IPS-18c (cell line): ENCODE data around the gene ZC3H12D.

Experiments used
- H3K4me3 ChIP-seq: 2 replicates; pipeline ENCODE4 v1.7.0; 2013; ENCODE audit warnings: low read depth, mild to moderate bottlenecking, low read length, moderate library complexity; ENCODE audit not compliant: insufficient read depth
- H3K9me3 ChIP-seq: one replicate; pipeline ENCODE4 v1.6.1; 2013; ENCODE audit warnings: mild to moderate bottlenecking, low read length, moderate library complexity; ENCODE audit not compliant: control insufficient read depth, insufficient read depth

Gene ZC3H12D

DNA sequence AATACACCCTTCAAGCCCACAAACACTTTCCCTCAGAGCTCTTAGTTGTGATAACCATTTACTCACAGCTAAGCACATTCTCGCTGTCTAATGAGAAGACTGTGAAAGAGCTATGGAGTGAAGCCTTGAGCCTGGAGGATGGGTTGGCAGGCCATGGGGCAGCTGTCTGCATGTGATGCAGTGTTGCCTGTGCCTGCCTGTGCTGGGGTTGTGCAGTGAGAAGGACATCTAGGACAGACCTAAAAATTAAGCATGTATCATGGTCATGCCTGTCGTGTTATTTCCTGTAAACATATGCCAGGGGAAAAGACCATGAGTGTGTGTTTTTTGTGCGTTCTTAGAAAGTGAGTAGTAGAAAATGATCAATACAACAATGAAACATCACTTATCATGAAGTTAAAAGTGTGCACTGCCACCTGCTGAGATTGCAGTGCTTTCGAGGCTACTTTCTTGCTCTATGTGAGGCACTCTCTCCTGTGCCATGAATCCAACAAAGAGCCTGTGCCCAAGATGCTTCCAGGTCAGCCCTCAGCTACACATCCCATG lies 8.1 kb upstream of the ZC3H12D start:
- no peaks in the 10 kb centered on the region for H3K9me3 ChIP-seq
- no peak overlapping the region for H3K4me3 ChIP-seq

DNA sequence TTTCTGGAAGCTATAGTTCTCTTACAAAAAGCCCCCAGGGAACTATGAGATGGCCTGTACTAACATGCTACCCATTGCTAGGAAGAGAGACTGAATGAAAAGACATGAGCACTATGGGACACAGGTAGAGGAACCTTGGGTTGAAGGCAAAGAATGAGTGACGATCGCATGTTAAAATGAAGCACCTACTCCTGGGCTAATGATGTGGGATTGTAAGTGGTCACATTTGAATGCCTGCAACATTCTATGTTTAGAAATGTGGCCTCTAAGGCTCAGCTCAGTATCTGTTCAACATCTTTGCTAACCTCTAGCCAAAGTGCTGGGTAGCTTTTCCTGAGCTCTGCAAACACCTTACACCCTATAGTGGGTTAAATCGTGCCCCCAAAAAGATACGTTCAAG lies 5.2 kb upstream of the ZC3H12D start:
- Histone ChIP-seq H3K4me3 (no peak overlapping the region), H3K9me3 (no peaks in the 10 kb centered on the region)

DNA sequence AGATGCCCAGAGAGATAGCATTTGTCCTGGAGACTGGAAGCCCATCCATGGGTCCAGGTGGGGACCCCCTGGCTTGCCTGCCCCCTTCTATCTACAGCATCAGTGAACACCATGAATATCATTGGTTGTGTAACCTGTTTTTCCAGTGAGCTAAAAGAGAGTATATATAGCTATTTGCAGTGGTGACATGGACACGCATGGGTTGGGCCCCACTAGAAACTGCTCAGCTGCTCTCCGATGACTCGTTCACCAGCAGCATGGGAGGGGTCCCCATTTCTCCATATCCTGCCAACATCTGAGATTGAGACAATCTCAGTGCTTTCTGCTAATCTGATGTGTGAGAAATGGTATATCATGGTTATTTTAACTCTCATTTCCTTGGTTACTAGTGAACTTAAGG lies 4.0 kb upstream of the ZC3H12D start:
- Histone ChIP-seq H3K4me3 (no peak overlapping the region), H3K9me3 (no peaks in the 10 kb centered on the region)

DNA sequence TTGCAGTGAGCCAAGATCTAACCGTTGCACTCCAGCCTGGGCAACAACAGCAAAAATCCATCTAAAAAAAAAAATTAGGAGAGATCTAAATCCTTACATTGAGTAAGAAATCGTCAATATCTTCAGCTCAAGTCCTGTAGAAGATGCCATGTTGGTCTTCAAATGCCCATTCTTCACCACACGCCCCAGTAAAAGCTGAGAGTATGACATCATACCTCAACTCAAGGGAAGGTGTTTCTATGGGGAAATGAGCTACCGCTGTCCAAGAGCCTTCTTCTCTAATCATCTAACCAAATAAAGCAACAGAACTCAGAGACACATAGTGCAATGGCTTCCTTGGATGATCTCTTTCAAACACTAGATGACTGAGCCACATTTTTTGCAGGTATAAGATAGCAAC lies 2.5 kb upstream of the ZC3H12D start:
- H3K4me3 ChIP-seq: no peak overlapping the region

DNA sequence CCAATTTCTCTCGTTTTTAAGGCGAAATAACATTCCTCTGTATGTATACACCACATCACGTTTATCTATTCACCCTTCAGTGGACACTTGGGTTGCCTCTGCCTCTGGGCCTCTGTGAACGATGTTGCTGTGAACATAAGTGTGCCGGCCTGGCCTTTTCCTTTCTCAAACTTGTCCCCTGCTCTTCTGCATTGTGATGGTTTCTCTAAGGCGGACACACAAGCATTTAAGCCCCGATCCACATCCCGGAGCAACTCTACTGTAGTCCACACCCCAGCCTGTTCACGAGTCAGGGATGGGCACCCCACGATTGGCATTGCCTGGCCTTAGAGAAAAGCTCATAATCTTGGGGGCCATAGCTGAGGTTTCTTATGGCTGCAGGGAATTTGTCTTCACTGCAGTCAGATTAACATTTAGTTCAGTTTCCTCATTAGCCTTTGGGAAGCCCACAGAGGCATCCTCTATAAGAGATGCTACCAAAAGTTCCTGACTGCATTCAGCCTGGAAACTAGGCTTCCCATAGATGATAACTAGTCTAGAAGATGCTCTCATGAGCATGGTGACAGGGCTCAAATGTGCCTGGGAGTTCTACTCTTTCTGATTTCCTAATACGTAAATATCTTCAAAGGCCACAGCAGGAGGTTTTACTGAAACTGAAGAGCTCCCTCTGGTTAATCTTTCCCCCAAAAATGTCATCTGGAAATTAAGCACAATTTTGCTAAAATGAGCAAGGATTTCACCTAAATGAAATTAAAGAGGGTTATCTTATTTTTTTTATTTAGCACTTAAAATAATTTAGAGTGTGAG lies 762 bp downstream of the ZC3H12D start:
- H3K4me3 ChIP-seq: no peak overlapping the region
- no peaks in the 10 kb centered on the region for H3K9me3 ChIP-seq

More for the DNA sequence above, 2.5 kb upstream of the ZC3H12D start:
- H3K9me3 ChIP-seq: no peaks in the 10 kb centered on the region

DNA sequence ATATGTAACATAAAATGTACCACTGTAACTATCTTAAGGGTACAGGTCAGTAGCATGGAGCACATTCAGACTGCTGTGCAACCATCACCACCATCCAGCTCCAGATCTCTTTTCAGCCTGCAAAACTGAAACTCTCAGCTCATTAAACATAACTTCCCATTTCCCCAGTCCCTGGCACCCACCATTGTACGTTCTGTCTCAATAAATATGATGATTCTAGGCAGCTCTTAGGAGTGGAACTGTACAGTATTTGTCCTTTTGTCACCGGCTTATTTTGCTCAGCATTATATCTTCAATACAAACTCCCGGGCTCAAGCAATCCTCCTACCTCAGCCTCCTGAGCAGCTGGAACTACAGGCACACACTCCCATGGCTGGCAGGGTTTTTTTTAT lies 1.5 kb downstream of the ZC3H12D start:
- no peaks in the 10 kb centered on the region for H3K9me3 ChIP-seq
- no peak overlapping the region for H3K4me3 ChIP-seq

DNA sequence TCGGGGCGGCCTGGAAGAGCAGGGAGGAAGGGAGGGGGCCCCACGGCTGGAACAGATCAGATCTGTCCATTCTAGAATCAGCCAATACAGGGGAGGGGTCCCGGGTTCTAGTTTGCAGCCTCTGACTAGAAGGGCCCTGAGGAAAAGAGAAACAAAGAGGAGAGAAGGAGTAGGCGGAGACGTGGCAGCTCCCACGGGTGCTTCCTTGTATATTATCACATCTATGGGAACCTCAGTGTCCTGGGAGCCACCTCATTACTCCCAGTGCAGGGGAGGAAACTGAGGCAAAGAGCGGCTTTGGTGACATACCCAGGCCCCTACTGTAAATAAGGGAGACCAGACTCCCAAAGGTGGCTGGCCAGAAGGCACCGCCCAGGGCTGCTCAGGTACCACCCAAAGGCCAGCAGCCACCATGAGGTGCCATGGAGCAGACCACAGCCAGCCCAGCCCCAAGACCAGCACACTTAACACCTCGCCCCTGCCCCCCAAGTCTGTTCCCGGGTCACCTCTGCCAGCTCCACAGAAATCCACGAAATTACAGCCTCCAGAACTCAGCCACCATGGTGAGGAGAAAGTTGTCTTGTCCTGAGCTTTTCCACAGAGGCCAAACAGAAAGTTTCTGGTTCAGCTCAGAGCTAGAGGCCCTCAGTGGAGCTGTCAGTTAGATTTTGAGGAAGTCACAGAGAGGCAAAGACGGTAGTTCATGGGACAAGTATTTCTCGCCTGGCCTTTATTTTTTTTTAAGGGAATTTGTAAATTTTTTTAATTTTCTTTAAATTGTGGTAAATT lies 2.1 kb downstream of the ZC3H12D start:
- no peak overlapping the region for H3K4me3 ChIP-seq

DNA sequence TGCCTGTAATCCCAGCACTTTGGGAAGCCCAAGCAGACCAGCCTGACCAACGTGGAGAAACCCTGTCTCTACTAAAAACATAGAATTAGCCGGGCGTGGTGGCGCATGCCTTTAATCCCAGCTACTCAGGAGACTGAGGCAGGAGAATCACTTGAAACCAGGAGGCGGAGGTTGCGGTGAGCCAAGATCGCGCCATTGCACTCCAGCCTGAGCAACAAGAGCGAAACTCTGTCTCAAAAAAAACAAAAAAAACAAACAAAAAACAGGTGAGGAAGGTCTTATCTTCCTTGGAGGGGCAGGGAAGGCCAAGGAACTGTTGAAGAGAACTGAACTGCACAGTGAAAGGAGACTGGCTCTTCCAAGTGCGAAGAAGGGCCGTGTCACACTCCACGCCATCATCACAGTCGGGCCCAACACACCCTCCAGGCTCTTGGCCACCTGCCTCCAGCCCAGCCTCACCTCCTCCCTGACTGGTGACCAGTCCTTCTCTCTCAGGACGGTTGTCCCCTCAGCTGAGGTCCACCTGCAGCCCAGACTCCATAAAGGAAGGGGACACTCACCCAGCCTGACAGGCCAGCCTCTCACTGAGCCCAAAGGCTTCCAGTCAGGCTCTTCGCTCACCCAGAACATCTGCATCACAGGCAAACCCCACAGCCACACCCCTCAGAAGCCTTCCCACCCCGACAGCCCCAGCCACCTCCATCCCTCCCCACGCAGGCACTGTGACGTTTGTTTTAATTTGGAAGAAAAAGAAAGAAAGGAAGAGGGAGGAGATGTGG lies 4.1 kb downstream of the ZC3H12D start:
- Histone ChIP-seq H3K4me3 (no peak overlapping the region), H3K9me3 (peaks cover 3% of the 10 kb centered on the region)

More for the DNA sequence above, 2.1 kb downstream of the ZC3H12D start:
- no peaks in the 10 kb centered on the region for H3K9me3 ChIP-seq

DNA sequence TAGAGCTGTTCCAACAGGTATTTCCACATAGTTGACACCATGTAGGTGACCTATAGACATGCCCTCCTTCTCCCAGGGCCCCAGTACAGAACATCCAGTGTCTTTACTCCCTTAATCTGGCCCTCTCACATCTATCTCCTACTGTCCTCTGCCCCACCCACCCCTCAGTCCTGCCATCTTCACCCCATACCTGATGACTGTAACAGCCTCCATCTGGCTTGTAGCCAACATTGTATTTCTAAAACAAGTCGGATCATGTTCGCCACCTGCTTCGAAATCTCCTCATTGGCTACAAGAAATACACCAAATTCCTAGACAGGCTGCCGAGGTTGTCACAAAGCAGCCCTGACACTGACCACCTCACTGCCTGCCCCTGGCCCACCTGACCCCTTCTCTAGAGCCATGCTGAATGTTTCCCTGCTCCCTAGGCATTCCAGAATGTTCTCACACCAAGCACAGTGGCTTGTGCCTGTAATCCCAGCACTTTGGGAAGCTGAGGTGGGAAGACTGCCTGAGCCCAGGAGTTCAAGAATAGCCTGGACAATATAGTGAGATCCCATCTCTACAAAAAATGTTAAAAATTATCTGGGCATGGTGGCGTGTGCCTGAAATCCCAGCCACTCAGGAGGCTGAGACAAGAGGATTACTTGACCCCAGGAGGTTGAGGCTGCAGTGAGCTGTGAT lies 6.0 kb downstream of the ZC3H12D start:
- no peak overlapping the region for H3K4me3 ChIP-seq

DNA sequence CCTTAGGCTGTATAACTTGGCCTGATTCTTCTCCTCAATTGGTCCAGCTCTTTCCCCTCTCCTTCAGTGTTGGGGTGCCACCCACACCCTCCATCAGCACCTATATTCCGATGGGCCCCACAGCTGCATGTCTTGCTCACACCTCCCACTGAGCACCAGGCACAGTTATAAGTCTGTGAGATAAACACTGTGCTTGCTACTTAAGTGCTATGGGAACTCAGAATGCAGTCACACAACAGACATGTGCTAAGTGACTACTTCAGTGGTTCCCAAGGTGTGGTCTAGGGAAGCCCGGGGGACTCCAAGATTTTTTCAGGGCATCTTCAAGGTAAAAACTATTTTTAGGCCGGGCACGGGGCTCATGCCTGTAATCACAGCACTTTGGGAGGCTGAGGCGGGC lies 7.3 kb downstream of the ZC3H12D start:
- Histone ChIP-seq H3K4me3 (no peak overlapping the region), H3K9me3 (peaks cover 3% of the 10 kb centered on the region)

More for the DNA sequence above, 6.0 kb downstream of the ZC3H12D start:
- H3K9me3 ChIP-seq: peaks cover 3% of the 10 kb centered on the region

DNA sequence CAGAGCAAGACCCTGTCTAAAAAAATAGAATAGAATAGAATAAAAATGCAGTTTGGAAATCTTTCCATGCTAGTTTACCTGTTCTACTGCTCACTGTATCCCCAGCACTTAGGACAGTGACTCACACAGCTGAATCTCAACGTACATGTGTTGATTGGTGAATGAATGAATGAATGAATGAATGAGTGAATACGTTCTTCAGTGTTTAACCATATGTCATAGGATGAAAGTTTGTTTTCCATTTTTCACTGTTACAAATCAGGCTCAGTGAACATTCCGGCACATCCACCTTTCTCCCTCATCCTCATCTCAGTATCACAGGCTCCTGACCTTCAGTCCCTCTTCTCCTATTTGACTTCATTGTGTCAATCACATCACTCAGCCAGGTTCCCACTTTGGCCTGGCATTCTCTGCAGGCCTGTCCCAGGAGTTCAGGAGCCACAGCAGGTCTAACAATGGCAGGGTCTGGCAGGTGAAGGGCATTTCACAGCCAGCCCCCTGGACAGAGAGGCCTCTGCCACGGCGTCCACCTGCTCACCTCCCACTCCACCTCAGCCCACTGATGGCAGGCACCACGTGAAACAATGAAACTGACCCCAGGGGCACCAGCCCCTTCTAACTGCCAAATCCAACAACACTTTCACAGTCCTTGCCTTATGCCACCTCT lies 7.9 kb downstream of the ZC3H12D start:
- H3K9me3 ChIP-seq: peaks cover 3% of the 10 kb centered on the region
- H3K4me3 ChIP-seq: no peak overlapping the region

DNA sequence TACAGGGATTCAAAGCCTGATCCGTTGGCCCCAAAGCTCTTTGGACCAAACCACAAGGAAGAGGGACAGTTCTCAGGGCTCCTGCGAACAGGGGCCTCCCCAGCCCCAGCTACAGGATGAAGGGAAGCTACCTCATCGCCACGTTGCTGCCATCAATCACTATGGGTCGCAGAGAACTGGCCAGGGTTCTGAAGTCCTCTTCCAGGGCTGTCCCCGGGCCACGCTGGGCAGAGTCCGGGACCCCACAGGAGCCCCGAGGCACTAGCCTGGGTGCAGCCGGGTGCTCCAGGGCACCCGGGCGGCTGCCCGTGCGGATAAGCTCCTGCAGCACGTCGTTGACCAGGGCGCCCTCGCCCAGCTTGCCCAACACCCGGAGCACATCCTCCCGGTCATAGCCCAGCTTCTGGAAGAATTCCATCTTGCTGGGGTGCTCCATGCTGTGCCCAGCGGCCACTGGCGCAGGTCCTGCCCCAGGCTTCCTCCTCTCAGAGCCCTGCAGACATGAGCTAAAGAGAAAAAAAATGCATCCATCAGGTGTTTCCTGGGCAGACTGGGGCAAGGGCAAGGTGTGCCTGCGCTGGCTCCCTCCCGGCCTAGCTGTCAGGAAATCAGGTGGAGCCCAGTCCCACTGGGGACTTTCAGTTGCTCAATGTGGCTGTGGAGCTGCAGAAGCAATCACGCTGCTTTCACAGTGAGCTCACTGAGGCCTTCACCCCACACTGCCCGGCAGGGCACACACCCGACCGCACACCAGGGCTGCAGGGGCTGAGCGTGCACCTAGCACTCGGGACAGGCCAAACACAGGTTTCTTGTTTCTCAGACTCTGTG lies 10.5 kb downstream of the ZC3H12D start:
- Histone ChIP-seq H3K4me3 (no peak overlapping the region), H3K9me3 (peaks cover 3% of the 10 kb centered on the region)

DNA sequence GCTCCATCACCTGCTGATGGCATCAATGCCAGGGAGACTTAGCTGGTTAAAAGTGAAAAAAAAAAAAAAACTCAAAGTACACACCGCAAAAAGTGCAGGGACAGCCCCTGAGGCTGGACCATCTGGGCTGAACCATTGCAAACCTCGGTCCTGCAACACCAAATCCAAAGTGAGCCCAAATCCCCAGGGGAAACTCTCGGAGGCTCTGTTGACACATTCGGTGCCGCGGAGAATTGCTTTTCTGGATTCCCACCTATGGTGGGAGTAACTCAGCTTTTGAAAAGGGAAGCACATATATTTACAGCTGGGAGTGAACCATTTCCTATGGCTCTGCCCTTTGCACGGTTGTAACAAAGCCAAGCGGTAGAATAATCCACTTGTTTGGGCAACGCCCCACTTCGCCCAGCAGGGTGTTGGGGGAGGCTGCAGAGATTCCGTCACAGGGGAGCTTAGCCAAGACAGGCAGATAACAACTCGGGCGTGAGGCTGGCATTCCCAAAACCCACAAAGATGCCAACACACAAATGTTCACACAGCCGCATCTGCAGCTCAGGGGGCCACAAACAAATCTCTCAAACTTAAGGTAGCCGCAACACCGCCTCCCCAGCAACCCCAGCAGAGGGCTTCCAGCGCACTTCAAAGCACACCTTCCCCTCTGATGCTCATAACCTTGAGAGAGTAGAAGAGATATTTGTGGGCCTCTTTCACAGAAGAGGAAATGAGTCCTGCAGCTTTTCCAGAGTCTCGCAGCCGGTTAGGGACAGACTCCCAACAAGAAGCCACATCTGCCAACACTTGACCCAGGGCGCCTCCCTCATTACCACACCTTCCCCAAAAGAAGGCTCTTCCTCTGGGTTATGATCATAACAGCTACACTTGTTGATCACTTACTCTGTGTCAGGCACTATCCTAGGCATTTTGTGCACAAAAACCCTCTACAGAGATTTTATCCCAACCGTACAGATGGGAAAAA lies 11.4 kb downstream of the ZC3H12D start:
- H3K4me3 ChIP-seq: no peak overlapping the region
- peaks cover 3% of the 10 kb centered on the region for H3K9me3 ChIP-seq

DNA sequence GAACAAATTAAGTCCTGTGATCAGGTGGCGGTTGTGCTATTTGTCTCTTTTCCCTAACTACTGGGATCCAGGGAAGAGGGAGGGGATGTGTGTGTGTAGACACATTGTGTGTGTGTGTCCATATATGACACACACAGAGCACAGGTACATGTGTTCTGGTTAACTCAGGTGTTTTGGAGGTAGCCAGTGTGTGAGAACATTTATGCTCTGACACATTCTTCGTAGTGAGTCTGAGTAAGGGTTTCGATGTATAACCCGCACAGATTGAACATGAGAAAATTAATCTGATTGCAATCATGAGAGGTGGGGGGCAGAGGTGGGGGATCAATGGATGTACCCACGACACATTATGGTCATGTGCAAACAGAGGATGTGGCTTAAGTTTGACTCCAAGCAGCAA lies 12.6 kb downstream of the ZC3H12D start:
- peaks cover 3% of the 10 kb centered on the region for H3K9me3 ChIP-seq
- no peak overlapping the region for H3K4me3 ChIP-seq

DNA sequence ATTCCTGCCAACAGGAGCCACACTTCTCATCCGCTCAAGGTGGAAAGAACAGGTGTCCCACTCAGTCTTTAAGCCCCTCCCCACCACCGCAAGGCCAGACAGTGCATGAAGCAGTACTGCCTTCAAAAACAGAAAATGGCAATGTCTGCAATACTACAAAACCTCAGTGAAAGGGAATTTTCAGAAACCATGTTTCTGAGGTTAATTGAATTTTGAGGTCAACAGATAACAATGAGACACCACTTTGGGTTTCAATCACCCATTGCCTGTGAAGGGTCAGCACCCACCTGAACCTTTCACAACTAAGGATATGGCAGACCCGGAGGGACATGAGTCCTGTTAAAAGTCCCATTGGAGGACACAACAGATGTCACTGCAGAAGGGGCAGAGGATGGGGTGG lies 13.0 kb downstream of the ZC3H12D start:
- Histone ChIP-seq H3K4me3 (no peak overlapping the region), H3K9me3 (no peaks in the 10 kb centered on the region)
